Gastrocnemius medialis (tissue), 4 donors: Measurements from ENCODE around the gene LILRA2.

ENCODE experiments used
- CTCF ChIP-seq, 5 experiments: fragments of 450-650 bp in 3 of 5; fragments of 200-600 bp in 2 of 5; sonication (generic) in 2 of 5; IDR thresholded peaks in 4 of 5; conservative IDR thresholded peaks in 1 of 5; 1 replicate in 4 of 5; 2 replicates in 1 of 5; pipeline ENCODE4 v1.5.1; 2016 to 2019; ENCODE audit warnings: antibody characterized with exemption in 5 of 5, mild to moderate bottlenecking in 3 of 5, moderate library complexity in 3 of 5
- POLR2A ChIP-seq, 2 donors: fragments of 450-650 bp; IDR thresholded peaks; one replicate each; pipeline ENCODE4 v1.6.1; 2017; ENCODE audit warnings: antibody characterized with exemption in 2 of 2, mild to moderate bottlenecking in 2 of 2, moderate library complexity in 2 of 2

- TF ChIP-seq CTCF (IDR thresholded peaks at IDR 0.05 in 4 of 5, conservative IDR thresholded peaks at IDR 0.05 in 1 of 5) (no peak), POLR2A (IDR thresholded peaks at IDR 0.05) (no peak)
Observed at GRCh38 chr19:54608792-54609191, 35.2 kb downstream of the LILRA2 start.
